Lower leg skin (tissue), 3 donors: ENCODE data around the gene PCDHGB1.
"Not testable (repeated sequence)": the region's sequence is repeated elsewhere in the genome, so short reads cannot be mapped to it uniquely, and the experiment has no call there.

Source experiments
- POLR2A ChIP-seq, 2 donors: fragments of 450-650 bp; IDR thresholded peaks; one replicate each; pipeline ENCODE4 v1.6.1; 2016 to 2017; ENCODE audit warnings: antibody characterized with exemption in 2 of 2, mild to moderate bottlenecking in 1 of 2, moderate library complexity in 1 of 2
- TF ChIP-seq, protein P1 (sequence below), 3 donors: fragments of 450-650 bp; IDR thresholded peaks; one replicate each; pipeline ENCODE4 v1.5.1; 2016; ENCODE audit warnings: antibody characterized with exemption in 3 of 3, mild to moderate bottlenecking in 3 of 3, moderate library complexity in 2 of 3

DNA sequence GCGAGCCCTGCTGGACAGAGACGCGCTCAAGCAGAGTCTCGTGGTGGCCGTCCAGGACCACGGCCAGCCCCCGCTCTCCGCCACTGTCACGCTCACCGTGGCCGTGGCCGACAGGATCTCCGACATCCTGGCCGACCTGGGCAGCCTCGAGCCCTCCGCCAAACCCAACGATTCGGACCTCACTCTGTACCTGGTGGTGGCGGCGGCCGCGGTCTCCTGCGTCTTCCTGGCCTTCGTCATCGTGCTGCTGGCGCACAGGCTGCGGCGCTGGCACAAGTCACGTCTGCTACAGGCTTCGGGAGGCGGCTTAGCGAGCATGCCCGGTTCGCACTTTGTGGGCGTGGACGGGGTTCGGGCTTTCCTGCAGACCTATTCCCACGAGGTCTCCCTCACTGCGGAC lies 17.3 kb upstream of the PCDHGB1 start:
- TF ChIP-seq, protein P1, sequence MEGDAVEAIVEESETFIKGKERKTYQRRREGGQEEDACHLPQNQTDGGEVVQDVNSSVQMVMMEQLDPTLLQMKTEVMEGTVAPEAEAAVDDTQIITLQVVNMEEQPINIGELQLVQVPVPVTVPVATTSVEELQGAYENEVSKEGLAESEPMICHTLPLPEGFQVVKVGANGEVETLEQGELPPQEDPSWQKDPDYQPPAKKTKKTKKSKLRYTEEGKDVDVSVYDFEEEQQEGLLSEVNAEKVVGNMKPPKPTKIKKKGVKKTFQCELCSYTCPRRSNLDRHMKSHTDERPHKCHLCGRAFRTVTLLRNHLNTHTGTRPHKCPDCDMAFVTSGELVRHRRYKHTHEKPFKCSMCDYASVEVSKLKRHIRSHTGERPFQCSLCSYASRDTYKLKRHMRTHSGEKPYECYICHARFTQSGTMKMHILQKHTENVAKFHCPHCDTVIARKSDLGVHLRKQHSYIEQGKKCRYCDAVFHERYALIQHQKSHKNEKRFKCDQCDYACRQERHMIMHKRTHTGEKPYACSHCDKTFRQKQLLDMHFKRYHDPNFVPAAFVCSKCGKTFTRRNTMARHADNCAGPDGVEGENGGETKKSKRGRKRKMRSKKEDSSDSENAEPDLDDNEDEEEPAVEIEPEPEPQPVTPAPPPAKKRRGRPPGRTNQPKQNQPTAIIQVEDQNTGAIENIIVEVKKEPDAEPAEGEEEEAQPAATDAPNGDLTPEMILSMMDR (IDR thresholded peaks at IDR 0.05): not testable (repeated sequence)
- TF ChIP-seq POLR2A (IDR thresholded peaks at IDR 0.05): not testable (repeated sequence)
